SH-SY5Y (cell line): Measurements from ENCODE around the gene EME2.

ENCODE experiments used
- GATA2 ChIP-seq: IDR thresholded peaks from 2 replicates; pipeline ENCODE4 v1.6.1; 2011; ENCODE audit warnings: mild to moderate bottlenecking, low read depth, low read length
- GATA3 ChIP-seq: IDR thresholded peaks from 2 replicates; pipeline ENCODE4 v1.6.1; 2011; ENCODE audit warnings: low read depth, mild to moderate bottlenecking, low read length, moderate library complexity

The EME2 gene

DNA sequence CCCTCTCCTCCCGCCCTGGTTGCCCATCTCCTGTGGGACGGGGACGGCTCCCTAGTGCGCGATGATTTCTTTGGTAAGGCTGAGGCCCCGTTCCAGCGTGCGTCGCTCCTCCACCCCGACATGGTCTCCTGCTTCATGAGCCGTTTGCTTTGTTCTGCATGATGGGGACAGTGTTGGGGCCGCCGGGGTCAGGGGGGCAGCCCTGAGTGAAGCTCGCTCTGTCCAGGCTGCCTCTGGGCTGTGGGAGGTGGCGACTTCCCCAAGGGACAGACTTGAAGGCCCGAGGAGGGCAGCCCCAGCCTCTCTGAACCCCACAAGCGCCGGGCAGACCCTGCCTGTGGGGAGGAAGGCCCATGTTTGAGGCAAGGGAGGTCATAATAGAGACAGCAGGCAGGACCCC is 13.7 kb upstream of the EME2 start:
- TF ChIP-seq GATA2 (no peak), GATA3 (no peak)

GRCh38 chr16:1759511-1759910 is 13.1 kb upstream of the EME2 start:
- TF ChIP-seq GATA2 (no peak), GATA3 (no peak)

DNA sequence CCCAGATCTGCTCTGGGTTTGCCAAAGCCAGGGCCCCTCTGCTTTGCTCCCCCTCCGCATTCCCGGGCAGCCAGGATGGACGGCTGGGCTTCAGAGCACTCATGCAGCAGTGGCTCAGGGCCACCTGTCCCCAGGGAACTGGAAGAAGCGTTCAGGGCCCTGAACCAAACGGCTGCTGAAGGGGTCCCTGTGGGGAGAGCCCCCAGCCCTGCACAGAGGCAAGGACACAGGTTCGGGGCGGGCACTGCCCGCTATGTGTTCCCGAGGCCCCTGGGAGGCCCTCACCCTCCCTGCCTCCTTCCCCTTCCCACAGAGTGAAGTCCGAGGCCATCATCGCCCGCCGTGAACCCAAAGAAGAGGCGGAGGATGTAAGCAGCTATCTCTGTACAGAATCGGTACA is 11.7 kb upstream of the EME2 start:
- no peak for TF ChIP-seq GATA3
- no peak for TF ChIP-seq GATA2

DNA sequence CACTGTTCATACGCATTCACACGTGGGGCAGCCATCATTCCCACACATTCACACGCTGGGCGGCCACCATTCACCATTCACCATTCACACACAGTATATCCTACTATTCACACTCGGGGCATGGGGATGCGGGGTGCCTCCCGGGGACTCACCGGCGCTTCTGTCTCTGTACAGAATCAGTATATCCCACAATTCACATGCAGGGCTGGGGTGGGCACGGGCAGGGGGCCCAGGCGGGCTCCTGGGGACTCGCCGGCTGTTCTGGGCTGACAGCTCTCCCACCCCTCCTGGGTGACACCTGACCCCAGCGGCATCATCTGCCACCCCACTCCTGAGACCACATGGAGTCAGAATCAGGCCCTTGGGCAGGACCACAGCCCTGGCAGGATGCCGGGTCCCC is 10.9 kb upstream of the EME2 start:
- no peak for TF ChIP-seq GATA2
- no peak for TF ChIP-seq GATA3

DNA sequence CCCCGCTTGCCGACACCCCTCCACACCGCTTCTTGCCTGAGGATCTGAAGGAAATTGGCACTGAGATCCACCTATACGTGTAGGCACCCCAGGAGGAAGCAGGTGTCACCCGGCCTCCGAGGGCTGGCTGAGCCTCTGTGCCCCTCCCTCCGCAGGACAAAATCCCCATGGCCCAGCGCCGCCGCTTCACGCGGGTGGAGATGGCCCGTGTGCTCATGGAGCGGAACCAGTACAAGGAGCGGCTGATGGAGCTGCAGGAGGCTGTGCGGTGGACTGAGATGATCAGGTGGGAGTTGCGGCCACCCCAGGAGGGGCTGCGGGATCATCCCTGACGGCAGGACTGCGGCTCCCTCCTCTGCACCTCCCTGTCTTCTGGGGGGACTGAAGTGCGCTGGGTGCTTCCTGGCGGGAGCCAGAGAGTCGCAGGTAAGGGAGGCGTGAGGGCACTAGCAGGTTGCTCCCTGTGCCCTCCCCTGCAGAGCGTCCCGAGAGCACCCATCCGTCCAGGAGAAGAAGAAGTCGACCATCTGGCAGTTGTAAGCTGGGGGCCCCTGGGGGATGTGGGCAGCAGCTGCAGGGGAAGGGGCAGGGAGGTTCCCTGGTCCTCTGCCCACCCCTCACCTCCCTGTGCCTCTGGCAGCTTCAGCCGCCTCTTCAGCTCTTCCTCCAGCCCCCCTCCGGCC is 10.3 kb upstream of the EME2 start:
- no peak for TF ChIP-seq GATA2
- TF ChIP-seq GATA3, result no peak

GRCh38 chr16:1762879-1763520 is 9.6 kb upstream of the EME2 start:
- TF ChIP-seq GATA3 (no peak), GATA2 (no peak)

DNA sequence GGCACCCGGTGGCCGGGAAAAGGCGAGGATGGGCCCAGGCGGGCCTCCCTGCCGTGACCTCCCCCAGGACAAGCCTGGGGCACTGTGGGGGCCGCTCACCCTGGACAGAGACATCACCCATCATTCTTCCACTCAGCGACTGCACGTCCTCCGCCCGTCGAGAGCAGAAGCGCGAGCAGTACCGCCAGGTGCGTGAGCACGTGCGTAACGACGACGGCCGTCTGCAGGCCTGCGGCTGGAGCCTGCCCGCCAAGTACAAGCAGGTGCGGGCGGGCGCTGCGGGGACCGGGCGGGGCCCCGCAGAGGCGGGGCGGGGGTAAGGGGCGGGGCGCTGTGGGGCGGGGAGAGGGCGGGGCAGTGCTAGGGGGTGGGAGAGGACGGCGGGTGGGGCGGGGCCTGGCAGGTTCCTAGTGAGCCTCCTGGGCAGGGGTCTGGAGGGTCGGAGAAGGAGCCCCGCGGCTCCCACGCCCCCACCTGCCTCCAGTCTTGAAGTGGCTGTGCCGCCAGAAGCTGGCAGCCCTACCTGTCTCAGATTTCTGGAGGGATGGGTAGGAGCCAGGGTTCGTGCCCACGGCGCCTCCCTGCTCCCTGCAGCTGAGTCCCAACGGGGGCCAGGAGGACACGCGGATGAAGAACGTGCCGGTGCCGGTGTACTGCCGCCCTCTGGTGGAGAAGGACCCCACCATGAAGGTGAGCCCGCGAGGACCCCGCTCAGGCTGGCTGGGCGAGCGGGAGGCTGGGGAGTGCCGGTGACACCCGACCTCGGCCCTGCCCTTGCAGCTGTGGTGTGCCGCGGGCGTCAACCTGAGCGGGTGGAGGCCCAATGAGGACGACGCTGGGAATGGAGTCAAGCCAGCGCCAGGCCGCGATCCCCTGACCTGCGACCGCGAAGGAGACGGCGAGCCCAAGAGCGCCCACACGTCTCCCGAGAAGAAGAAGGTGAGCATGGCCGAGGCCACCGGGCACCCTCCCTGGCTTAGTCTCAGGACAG is 8.8 kb upstream of the EME2 start:
- TF ChIP-seq GATA3, result no peak
- TF ChIP-seq GATA2, result no peak

DNA sequence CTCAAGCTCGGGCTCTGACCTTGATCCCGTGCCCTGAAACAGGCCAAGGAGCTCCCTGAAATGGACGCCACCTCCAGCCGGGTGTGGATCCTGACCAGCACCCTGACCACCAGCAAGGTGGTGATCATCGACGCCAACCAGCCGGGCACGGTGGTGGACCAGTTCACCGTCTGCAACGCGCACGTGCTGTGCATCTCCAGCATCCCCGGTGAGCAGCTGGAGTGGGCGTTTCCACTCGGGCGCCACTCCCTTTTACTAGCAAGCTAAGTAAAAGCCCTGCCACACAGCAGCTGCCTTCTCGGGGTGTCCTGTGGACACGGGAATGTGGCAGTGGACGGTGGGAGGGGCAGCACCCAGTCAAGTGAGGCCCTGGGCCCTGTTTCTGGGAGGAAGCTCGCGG is 7.6 kb upstream of the EME2 start:
- TF ChIP-seq GATA2 (no peak), GATA3 (no peak)

GRCh38 chr16:1765826-1766225 is 6.8 kb upstream of the EME2 start:
- TF ChIP-seq GATA3 (no peak), GATA2 (no peak)

DNA sequence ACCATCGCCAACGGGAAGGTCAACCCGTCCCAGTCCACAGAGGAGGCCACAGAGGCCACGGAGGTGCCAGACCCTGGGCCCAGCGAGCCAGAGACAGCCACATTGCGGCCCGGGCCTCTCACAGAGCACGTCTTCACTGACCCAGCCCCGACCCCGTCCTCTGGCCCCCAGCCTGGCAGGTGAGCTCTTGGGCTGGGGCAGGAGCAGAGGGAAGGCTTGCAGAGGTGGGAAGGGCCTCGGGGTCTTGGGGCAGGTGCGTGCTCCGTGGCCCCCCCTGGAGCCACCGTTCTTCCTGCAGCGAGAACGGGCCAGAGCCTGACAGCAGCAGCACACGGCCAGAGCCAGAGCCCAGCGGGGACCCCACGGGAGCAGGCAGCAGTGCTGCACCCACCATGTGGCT is 6.4 kb upstream of the EME2 start:
- TF ChIP-seq GATA2, result no peak
- TF ChIP-seq GATA3, result no peak

GRCh38 chr16:1766701-1767100 is 5.9 kb upstream of the EME2 start:
- no peak for TF ChIP-seq GATA2
- TF ChIP-seq GATA3, result no peak

DNA sequence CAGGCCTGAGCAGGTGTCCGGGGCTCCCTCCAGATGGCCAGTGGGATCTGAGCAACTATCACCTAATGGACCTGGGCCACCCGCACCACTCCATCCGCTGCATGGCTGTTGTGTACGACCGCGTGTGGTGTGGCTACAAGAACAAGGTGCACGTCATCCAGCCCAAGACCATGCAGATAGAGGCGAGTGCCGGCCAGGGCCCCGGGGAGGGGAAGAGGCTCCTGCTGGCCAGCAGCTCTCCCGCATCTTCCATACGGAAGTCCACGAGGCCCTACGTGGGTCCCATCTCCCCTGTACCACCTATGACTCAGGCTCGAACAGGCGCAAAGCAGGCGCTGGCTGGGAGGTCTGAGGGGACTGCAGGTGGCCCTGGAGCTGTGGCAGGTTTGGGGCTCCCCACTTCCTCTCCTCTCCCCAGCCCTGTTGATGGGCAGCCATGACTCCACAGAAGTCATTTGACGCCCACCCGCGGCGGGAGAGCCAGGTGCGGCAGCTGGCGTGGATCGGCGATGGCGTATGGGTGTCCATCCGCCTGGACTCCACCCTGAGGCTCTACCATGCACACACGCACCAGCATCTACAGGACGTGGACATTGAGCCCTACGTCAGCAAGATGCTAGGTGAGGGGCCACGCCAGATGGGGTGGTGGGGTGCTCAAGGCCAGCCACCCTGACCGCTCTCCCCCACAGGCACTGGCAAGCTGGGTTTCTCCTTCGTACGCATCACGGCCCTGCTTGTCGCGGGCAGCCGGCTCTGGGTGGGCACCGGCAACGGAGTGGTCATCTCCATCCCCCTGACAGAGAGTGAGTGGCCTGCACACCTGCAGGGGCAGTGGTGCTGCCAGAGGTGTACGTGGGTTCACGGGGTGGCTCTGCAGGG is 5.3 kb upstream of the EME2 start:
- TF ChIP-seq GATA3, result no peak
- no peak for TF ChIP-seq GATA2

- TF ChIP-seq GATA3 (no peak), GATA2 (no peak)
Observed at GRCh38 chr16:1768061-1768766, 4.4 kb upstream of the EME2 start.
